Esophagus squamous epithelium (tissue), 4 donors: ENCODE results near the gene SOWAHD.

Source experiments
- POLR2A ChIP-seq, 4 donors: fragments of 450-650 bp; IDR thresholded peaks; one replicate each; pipeline ENCODE4 v1.6.1; 2017; ENCODE audit warnings: antibody characterized with exemption in 4 of 4, mild to moderate bottlenecking in 4 of 4, moderate library complexity in 3 of 4
- TF ChIP-seq, protein P1 (sequence below), 6 experiments: fragments of 450-650 bp in 4 of 6; fragments of 200-600 bp in 2 of 6; sonication (generic) in 2 of 6; IDR thresholded peaks; one replicate each; pipeline ENCODE4 v1.5.1; 2016 to 2019; ENCODE audit warnings: antibody characterized with exemption in 6 of 6, mild to moderate bottlenecking in 4 of 6, moderate library complexity in 4 of 6

DNA sequence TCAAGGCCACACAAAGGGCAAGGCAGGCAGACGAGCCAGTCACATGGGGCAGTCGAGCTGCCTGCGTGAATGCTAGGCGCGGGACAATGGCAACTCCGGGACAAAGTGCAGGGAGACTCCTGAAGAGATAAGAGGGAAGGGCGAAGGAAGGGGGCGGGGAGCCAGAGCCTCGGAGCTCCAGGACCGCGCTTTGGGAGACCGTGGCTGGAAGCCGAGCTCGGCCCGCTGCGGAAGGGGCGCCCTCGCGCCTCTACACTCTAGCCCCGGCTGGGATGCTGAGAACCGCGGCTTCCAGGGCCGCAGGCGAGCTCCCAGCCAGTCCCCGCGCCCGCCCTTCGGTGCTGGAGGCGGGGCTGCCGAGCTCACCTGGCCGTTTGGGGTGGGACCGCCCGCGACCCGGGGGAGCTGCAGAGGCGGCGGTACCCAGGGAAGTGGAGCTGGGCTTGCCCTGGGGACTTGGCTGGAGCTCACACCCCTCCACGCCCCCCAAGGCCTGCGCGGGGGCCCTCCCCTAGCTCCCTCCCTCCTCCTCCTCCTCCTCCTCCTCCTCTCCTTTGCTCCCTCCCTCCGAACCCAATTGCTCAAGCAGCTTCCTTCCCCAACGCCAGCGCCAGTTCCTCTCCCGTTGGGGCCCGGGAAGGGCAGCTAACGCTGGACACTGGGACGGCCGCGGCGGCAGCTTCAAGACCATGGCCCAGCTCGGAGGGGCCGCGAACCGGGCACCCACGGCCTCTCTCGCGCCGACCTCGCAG is at the start of gene SOWAHD:
- TF ChIP-seq, protein P1, sequence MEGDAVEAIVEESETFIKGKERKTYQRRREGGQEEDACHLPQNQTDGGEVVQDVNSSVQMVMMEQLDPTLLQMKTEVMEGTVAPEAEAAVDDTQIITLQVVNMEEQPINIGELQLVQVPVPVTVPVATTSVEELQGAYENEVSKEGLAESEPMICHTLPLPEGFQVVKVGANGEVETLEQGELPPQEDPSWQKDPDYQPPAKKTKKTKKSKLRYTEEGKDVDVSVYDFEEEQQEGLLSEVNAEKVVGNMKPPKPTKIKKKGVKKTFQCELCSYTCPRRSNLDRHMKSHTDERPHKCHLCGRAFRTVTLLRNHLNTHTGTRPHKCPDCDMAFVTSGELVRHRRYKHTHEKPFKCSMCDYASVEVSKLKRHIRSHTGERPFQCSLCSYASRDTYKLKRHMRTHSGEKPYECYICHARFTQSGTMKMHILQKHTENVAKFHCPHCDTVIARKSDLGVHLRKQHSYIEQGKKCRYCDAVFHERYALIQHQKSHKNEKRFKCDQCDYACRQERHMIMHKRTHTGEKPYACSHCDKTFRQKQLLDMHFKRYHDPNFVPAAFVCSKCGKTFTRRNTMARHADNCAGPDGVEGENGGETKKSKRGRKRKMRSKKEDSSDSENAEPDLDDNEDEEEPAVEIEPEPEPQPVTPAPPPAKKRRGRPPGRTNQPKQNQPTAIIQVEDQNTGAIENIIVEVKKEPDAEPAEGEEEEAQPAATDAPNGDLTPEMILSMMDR (IDR thresholded peaks at IDR 0.05) = no peak
- TF ChIP-seq POLR2A (IDR thresholded peaks at IDR 0.05) = peak in 1 of 4 donors; percentile 6
